GM12878 (cell line): ENCODE results near the gene ADAMTSL4. TPM values are rescaled to one million over a fixed set of nuclear protein-coding genes. Genes with fewer than 3 reads are reported as not detected.

Source experiments
- ATAC-seq: fragments of 200-7000 bp; cut with Tn5 transposase; 3 replicates; pipeline ENCODE4 v1.9.1; 2020; ENCODE audit warnings: mild to moderate bottlenecking, moderate library complexity
- BruUV-seq: library from RNA; stranded (reverse); fragments of 400-500 nt; replicated peaks from 2 replicates; lab custom pipeline; 2021; lab: Mats Ljungman, UMichigan
- CTCF ChIA-PET: fragments of 300-600 bp; sonication (Branson Sonifier 250); formaldehyde crosslinking; extraction: SDS; loops from one replicate; lab custom pipeline; 2021; ENCODE audit warnings: inconsistent platforms; lab: Yijun Ruan, JAX
- POLR2A ChIA-PET: fragments of 350-600 bp; formaldehyde crosslinking; extraction: SDS; loops from one replicate; lab custom pipeline; 2021; ENCODE audit warnings: inconsistent platforms; lab: Charles Lee
- RAD21 ChIA-PET: fragments of 300-600 bp; sonication (Branson Sonifier 250); formaldehyde crosslinking; loops from one replicate; lab custom pipeline; 2023; ENCODE audit warnings: antibody characterized with exemption; ENCODE audit not compliant: unreplicated experiment; lab: Charles Lee
- SMC1A ChIA-PET: fragments of 300-600 bp; sonication (Branson Sonifier 250); formaldehyde crosslinking; loops from one replicate; lab custom pipeline; 2023; ENCODE audit not compliant: unreplicated experiment, uncharacterized antibody; lab: Charles Lee
- DNase-seq: peaks from one replicate; pipeline ENCODE4 v3.0.0-alpha.2; 2011; ENCODE audit warnings: low read depth, low spot score
- FAIRE-seq: peaks from 3 replicates; lab custom pipeline; 2011; peaks lifted over from hg19 to GRCh38; lab: Jason Lieb, UNC
- H2AFZ ChIP-seq: 2 replicates; pipeline ENCODE4 v1.6.0; 2011; ENCODE audit warnings: low read depth, low read length, control low read depth; ENCODE audit not compliant: control insufficient read depth
- H3K27ac ChIP-seq: 2 replicates; pipeline ENCODE4 v1.5.1; 2011; ENCODE audit warnings: control low read depth; ENCODE audit not compliant: control insufficient read depth, insufficient read depth
- H3K27me3 ChIP-seq, 2 experiments: replicated peaks in 1 of 2; 2 replicates each; pipeline versions ENCODE4 v1.6.0 to v1.6.1; 2011; ENCODE audit warnings: low read length in 1 of 2; ENCODE audit not compliant: control insufficient read depth in 2 of 2, insufficient read depth in 2 of 2
- H3K36me3 ChIP-seq, 2 experiments: 2 replicates each; pipeline ENCODE4 v1.5.1; 2011; ENCODE audit warnings: low read length in 1 of 2; ENCODE audit not compliant: control insufficient read depth in 2 of 2, insufficient read depth in 2 of 2
- H3K4me1 ChIP-seq: 2 replicates; pipeline ENCODE4 v1.6.1; 2011; ENCODE audit warnings: mild to moderate bottlenecking, low read length, moderate library complexity, mixed read lengths; ENCODE audit not compliant: control insufficient read depth, insufficient read depth
- H3K4me2 ChIP-seq: 2 replicates; pipeline ENCODE4 v1.6.0; 2011; ENCODE audit warnings: control low read depth; ENCODE audit not compliant: control insufficient read depth, insufficient read depth
- H3K4me3 ChIP-seq: fragments of 200-600 bp; sonication (generic); 2 replicates; pipeline ENCODE4 v1.5.1; 2016
- H3K79me2 ChIP-seq: 2 replicates; pipeline ENCODE4 v1.6.0; 2011; ENCODE audit warnings: low read length; ENCODE audit not compliant: control insufficient read depth, insufficient read depth
- H3K9ac ChIP-seq: 2 replicates; pipeline ENCODE4 v1.8.0; 2011; ENCODE audit warnings: low read length, control low read depth, mixed read lengths; ENCODE audit not compliant: control insufficient read depth, insufficient read depth
- H3K9me3 ChIP-seq: replicated peaks from 3 replicates; pipeline ENCODE4 v1.5.1; 2011; ENCODE audit warnings: mild to moderate bottlenecking, low read length; ENCODE audit not compliant: control insufficient read depth, insufficient read depth
- H4K20me1 ChIP-seq: 2 replicates; pipeline ENCODE4 v1.6.0; 2011; ENCODE audit not compliant: control insufficient read depth, insufficient read depth
- BACH1 ChIP-seq: fragments of 450-650 bp; IDR thresholded peaks from 2 replicates; pipeline ENCODE4 v1.6.1; 2017; ENCODE audit warnings: mild to moderate bottlenecking, borderline replicate concordance
- BHLHE40 ChIP-seq, 2 experiments: fragments of 450-650 bp in 1 of 2; IDR thresholded peaks; 2 replicates each; pipeline ENCODE4 v1.6.1; 2011 to 2017; ENCODE audit warnings: low read depth in 2 of 2, borderline replicate concordance in 1 of 2, improper control_type of control experiment in 1 of 2, low read length in 1 of 2, mild to moderate bottlenecking in 1 of 2
- CEBPB ChIP-seq, 2 experiments: fragments of 150-350 bp in 1 of 2; IDR thresholded peaks; 2 replicates each; pipeline ENCODE4 v1.6.1; 2012 to 2014; ENCODE audit warnings: low read depth in 2 of 2, low read length in 2 of 2, borderline replicate concordance in 1 of 2, inconsistent platforms in 1 of 2
- HSF1 ChIP-seq: fragments of 150-350 bp; IDR thresholded peaks from 2 replicates; pipeline ENCODE4 v1.6.1; 2014; ENCODE audit warnings: mild to moderate bottlenecking, low read depth, low read length
- PAX5 ChIP-seq: IDR thresholded peaks from 2 replicates; pipeline ENCODE4 v1.6.1; 2011; ENCODE audit warnings: low read depth, low read length, borderline replicate concordance
- POLR2A ChIP-seq: IDR thresholded peaks from 2 replicates; pipeline ENCODE4 v1.6.1; 2011; ENCODE audit warnings: low read depth, mild to moderate bottlenecking, low read length
- POLR2AphosphoS5 ChIP-seq: IDR thresholded peaks from 2 replicates; pipeline ENCODE4 v1.6.1; 2011; ENCODE audit warnings: mild to moderate bottlenecking, low read length, inconsistent platforms
- RAD51 ChIP-seq: fragments of 450-650 bp; IDR thresholded peaks from 2 replicates; pipeline ENCODE4 v1.6.1; 2016; ENCODE audit warnings: moderate library complexity, mild to moderate bottlenecking, inconsistent platforms
- SMAD5 ChIP-seq: IDR thresholded peaks from 2 replicates; pipeline ENCODE4 v1.6.1; 2016; ENCODE audit warnings: antibody characterized with exemption, low read depth
- STAT3 ChIP-seq: IDR thresholded peaks from 2 replicates; pipeline ENCODE4 v1.6.1; 2011; ENCODE audit warnings: low read depth, low read length, improper control_type of control experiment
- SUZ12 ChIP-seq: fragments of 200-600 bp; sonication (generic); IDR thresholded peaks from one replicate; pipeline ENCODE4 v1.6.1; 2018; ENCODE audit warnings: antibody characterized with exemption, mild to moderate bottlenecking; ENCODE audit not compliant: unreplicated experiment
- TCF12 ChIP-seq: IDR thresholded peaks from 2 replicates; pipeline ENCODE4 v1.6.1; 2011; ENCODE audit warnings: low read depth, mild to moderate bottlenecking, low read length
- USF1 ChIP-seq: IDR thresholded peaks from 2 replicates; pipeline ENCODE4 v1.6.1; 2011; ENCODE audit warnings: borderline replicate concordance, low read depth, mild to moderate bottlenecking, moderate library complexity, mixed read lengths, low read length; ENCODE audit not compliant: insufficient read depth; ENCODE audit errors: extremely low read length
- USF2 ChIP-seq: IDR thresholded peaks from 2 replicates; pipeline ENCODE4 v1.6.1; 2011; ENCODE audit warnings: low read depth, low read length, improper control_type of control experiment, borderline replicate concordance
- ZBTB4 ChIP-seq: fragments of 450-650 bp; formaldehyde crosslinking; IDR thresholded peaks from 2 replicates; pipeline ENCODE4 v1.4.0; 2022; ENCODE audit warnings: mild to moderate bottlenecking, moderate library complexity
- WGBS: methylation state at CpG from one replicate; pipeline ENCODE4 v1.1.6; 2016; ENCODE audit warnings: low lambda C conversion rate; ENCODE audit not compliant: insufficient replicate concordance, insufficient coverage; ENCODE audit errors: missing lambda C conversion rate; 5-methylcytosine and 5-hydroxymethylcytosine counted together
- in situ Hi-C: fragments of 300-500 bp; cut with MboI; formaldehyde crosslinking; loops from 9 replicates; pipeline ENCODE4 v1.14.3; 2018; ENCODE audit warnings: mixed read lengths
- intact Hi-C: fragments of 100-400 bp; cut with micrococcal nuclease; formaldehyde crosslinking; loops from one replicate; pipeline ENCODE4 v1.14.2; 2022; ENCODE audit not compliant: unreplicated experiment
- polyA plus RNA-seq, 11 experiments: library from polyadenylated mRNA; depleted of rRNA in 4 of 11; unstranded in 6 of 11; stranded (reverse) in 5 of 11; fragments of >200 nt; fragmentation: Nextera tagmentation in 4 of 11; fragmentation: Illumina TruSeq in 1 of 11; extraction: Ambion mirVana in 4 of 11; extraction: Trizol in 1 of 11; gene quantifications; 1 replicate in 1 of 11; 2 replicates in 10 of 11; pipeline versions ENCODE4 v1.2.1 to v1.2.3, GENCODE V29; 2011 to 2016; ENCODE audit warnings: inconsistent platforms in 2 of 11, missing spikeins in 2 of 11, low read depth in 1 of 11
- total RNA-seq, 4 experiments: library from RNA; depleted of rRNA in 3 of 4; stranded (reverse); fragments of >200 nt in 3 of 4; fragmentation: Illumina TruSeq in 1 of 4; extraction: Trizol in 1 of 4; gene quantifications; 2 replicates each; pipeline versions ENCODE4 v1.2.1 to v1.2.3, GENCODE V29; 2013 to 2021

Gene ADAMTSL4
- total and polyA plus RNA-seq, 10 of the 15 experiments (the other 5 are each of a cell fraction or from before 2014, with no cell fraction given): 0.04 to 0.15 (median 0.05) TPM; not detected in 5

GRCh38 chr1:150561974-150562445 is 12.8 kb downstream of the ADAMTSL4 start:
- H3K4me3 ChIP-seq: peak overlapping the region; percentile 80
- H3K4me1 ChIP-seq: peaks cover 42% of the 10 kb centered on the region
- H3K27ac ChIP-seq: peak overlapping the region; percentile 98
- H3K27me3 ChIP-seq: no peaks in the 10 kb centered on the region
- intact Hi-C loops (loop anchor here (1.0 to 5.0 kb wide), 9 partner anchors 17 to 415 kb away; partner anchors contain the start of genes CTSS, ENSA, GOLPH3L and MCL1), in situ Hi-C loops (no loop called here)
- DNase-seq (no peak), ATAC-seq (peak; percentile 64), FAIRE-seq (peak; percentile 79)
- H3K9ac ChIP-seq: peak overlapping the region; percentile 98
- H3K4me2 ChIP-seq: peak overlapping the region; percentile 97
- no peaks in the 10 kb centered on the region for H3K9me3 ChIP-seq
- peaks cover 43% of the 10 kb centered on the region for H3K79me2 ChIP-seq
- H2AFZ ChIP-seq: peak overlapping the region; percentile 42; the same call in 1 of the 2 replicates
- CTCF ChIA-PET: interaction anchor here (1.2 to 13.7 kb wide), 14 partner anchors 14 to 434 kb away, joined by 4 to 390 read pairs (median 8); partner anchors contain the start of genes CTSS, ENSA, GOLPH3L and MCL1
- SMC1A ChIA-PET: interaction anchor here (0.9 to 12.5 kb wide), 7 partner anchors 14 to 360 kb away, joined by 3 to 388 read pairs (median 6); partner anchors contain the start of genes ENSA and MCL1
- RAD21 ChIA-PET: interaction anchor here (0.6 to 12.1 kb wide), 15 partner anchors 15 to 496 kb away, joined by 3 to 387 read pairs (median 9); partner anchors contain the start of genes CTSS, ENSA, FALEC and GOLPH3L
- H3K36me3 ChIP-seq: no peaks in the 10 kb centered on the region
- WGBS: 0% methylated on average over 13 of the region's 18 CpGs
- POLR2A ChIA-PET: interaction anchor here (0.6 to 11.4 kb wide), 7 partner anchors 8 to 67 kb away, joined by 3 to 324 read pairs (median 41); partner anchors contain the start of genes ENSA and MCL1
- no TSS peak for BruUV-seq
- H4K20me1 ChIP-seq: no peaks in the 10 kb centered on the region
- TF ChIP-seq CEBPB (IDR thresholded peaks at IDR 0.05; ENCODE audit: borderline replicate concordance in 1 of 2, low read depth in 2 of 2, low read length in 2 of 2): peak in 1 of 2 experiments; percentile 47; a peak in 1 of 4 replicates
- TF ChIP-seq ZBTB4 (CRISPR knock-in tag): no peak
- TF ChIP-seq BACH1: 0 out of 2 replicates have a peak, but pooled peaks have one; percentile 24
- TF ChIP-seq TCF12: peak; percentile 25; the same call in 1 of the 2 replicates
- TF ChIP-seq HSF1: no peak
- peak; percentile 99 for TF ChIP-seq STAT3
- 0 out of 2 replicates have a peak, but pooled peaks have one; percentile 1 for TF ChIP-seq SMAD5
- TF ChIP-seq USF1: peak; percentile 58
- peak; percentile 36; the same call in 1 of the 2 replicates for TF ChIP-seq PAX5
- TF ChIP-seq SUZ12: no peak
- TF ChIP-seq USF2: peak; percentile 30; the same call in 1 of the 2 replicates
- TF ChIP-seq POLR2AphosphoS5: peak; percentile 57; the same call in 1 of the 2 replicates
- TF ChIP-seq BHLHE40 (IDR thresholded peaks at IDR 0.05; ENCODE audit: borderline replicate concordance in 1 of 2, low read depth in 2 of 2, low read length in 1 of 2): peak; percentile 43 to 68; a peak in 3 of 4 replicates
- TF ChIP-seq POLR2A: peak; percentile 31
- TF ChIP-seq RAD51: peak; percentile 43; the same call in 1 of the 2 replicates
